HG03558 (cell line): ENCODE data around the gene TRIM22.

Experiments used
- ATAC-seq: cut with Tn5 transposase; IDR thresholded peaks from one replicate; pipeline ENCODE4 v1.9.1; 2021; ENCODE audit warnings: moderate number of reproducible peaks; ENCODE audit not compliant: unreplicated experiment; ENCODE audit errors: extremely low read depth

The TRIM22 gene

DNA sequence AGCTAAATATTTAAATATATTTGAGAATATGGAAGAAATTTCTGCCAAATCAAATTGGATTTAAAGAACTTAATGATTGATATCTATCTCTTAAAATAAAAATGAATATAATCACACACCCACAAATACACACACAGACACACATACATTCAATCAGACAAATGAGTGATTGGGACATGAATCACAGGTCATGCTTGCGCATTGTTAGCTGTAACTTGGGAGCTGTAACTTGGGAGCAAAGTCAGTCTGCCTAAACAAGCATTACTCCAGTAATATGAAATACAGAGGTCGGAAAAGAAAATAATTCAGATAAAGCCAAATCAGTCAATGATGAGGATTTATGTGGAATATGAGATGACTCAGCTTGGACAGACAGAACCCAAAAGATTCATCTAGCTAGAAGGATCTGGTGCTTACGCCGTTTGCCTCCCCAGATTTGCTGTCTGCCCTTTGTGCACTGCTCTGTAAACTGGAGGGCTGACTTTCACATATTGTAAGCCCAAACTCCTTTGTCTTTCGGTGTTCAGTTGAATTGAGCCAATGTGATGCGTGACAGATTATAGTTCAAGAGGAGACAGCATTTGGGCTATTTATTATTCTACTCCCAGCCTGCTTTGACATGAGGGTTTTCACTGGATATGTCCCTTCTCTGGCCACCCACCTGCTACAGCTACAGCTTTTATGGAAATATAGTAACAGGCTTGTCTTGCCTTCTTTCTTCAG is 48.2 kb downstream of the TRIM22 start:
- ATAC-seq = no peak

DNA sequence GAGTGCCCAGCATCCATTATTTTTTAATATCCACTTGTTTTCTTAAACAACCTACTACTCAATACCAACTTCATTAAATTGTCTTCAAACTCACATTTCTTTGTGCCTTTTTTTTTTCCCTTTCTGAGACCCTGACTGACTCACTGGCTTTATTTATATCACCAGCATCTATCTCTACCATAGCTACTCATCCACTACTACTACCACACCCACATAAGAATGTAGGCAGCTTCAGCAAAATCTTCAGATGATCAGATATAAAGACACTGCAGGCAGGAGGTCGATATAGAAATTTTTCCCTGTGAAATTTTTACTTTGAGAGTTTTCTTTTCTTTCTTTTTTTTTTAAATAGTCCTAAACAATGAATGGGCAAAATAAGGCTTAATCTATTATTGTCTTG is 48.8 kb downstream of the TRIM22 start:
- ATAC-seq = no peak

DNA sequence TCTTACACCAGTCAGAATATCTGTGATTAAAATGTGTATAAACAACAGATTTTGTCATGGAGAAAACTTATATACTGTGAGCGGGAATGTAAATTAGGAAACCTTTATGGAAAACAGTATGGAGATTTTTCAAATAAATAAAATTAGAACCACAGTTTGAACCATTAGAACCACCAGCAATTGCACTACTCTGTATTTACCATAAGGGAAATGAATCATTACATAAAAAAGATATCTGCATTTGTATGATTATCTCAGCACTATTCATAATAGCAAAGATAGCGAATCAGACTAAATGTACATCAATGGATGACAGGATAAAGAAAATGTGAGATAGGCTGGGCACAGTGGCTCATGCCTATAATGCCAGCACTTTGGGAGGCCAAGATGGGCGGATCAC is 57.0 kb downstream of the TRIM22 start:
- no peak for ATAC-seq

DNA sequence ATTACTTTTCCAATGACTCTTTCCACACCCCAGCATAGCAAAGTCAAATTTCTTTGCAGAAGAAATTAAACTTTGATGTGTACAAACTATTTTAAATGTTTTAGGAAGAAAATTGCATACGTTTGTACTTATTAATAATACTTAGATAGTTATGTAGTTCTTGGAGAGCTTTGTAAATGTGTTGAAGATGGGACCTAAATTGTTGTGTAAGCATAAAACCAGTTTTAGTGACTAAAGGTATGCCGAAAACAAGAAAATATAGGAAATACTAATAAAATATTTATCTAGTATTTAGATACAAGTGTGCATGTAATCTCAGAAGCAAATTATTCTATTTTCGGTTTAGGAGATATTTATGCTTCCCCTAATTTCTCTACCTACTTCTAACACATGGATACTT is 60.2 kb downstream of the TRIM22 start:
- ATAC-seq = no peak

DNA sequence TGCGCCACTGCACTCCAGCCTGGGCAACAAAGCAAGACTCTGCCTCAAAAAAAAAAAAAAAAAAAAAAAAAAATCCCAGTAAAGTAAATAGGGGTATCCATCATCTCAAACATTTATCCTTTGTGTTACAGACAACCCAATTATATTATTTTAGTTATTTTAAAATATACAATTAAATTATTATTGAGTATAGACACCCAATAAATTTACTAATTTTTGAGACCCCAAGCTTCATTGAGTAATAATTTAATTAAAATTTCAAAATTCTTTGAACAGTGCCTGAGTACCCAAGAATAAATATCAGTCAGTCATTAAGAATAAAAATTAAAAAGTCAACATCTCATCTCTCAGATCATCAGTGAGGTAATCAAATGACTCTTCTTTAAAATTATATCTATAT is 64.4 kb downstream of the TRIM22 start, which contains the start of gene OR52N4:
TSS of gene OR52N4 (plus strand) at position 301 of the 400 bp plus-strand sequence. CDS start 498 bp downstream, outside the sequence.
- ATAC-seq = no peak
